Anterior cingulate cortex (tissue), 58 donors: ENCODE measurements around the gene VPS33A.
"Not testable (repeated sequence)": the region's sequence is repeated elsewhere in the genome, so short reads cannot be mapped to it uniquely, and the experiment has no call there.

Experiments
- DNase-seq, 58 donors: peaks; one replicate each; lab custom pipeline; 2025; lab: John Stamatoyannopoulos, UW

Gene VPS33A

GRCh38 chr12:122266230-122266901 is at the start of gene VPS33A:
Gene VPS33A, minus strand, starts transcription at chr12:122266494. Its CDS starts 86 bp downstream, at chr12:122266408.
- peak; percentile 69 to 100 (median 93) for DNase-seq

- DNase-seq: no peak
Observed at GRCh38 chr12:122312926-122313325, 46.6 kb upstream of the VPS33A start.

GRCh38 chr12:122311696-122312095 is 45.4 kb upstream of the VPS33A start:
- no peak for DNase-seq

GRCh38 chr12:122310626-122311333 is 44.5 kb upstream of the VPS33A start:
- no peak for DNase-seq

GRCh38 chr12:122309564-122310121 is 43.3 kb upstream of the VPS33A start:
- DNase-seq: peak in 16 of 58 donors; percentile 6 to 64 (median 19)

- no peak for DNase-seq
Observed at GRCh38 chr12:122308811-122309210, 42.5 kb upstream of the VPS33A start.

GRCh38 chr12:122306407-122306806 is 40.1 kb upstream of the VPS33A start:
- DNase-seq: no peak

- no peak for DNase-seq
Observed at GRCh38 chr12:122304924-122305323, 38.6 kb upstream of the VPS33A start.

- DNase-seq: no peak
Observed at GRCh38 chr12:122303068-122303467, 36.8 kb upstream of the VPS33A start.

GRCh38 chr12:122298071-122298748 is 31.9 kb upstream of the VPS33A start:
- no peak for DNase-seq

GRCh38 chr12:122297494-122297893 is 31.2 kb upstream of the VPS33A start:
- peak in 5 of 58 donors; percentile 3 to 54 (median 14) for DNase-seq

- no peak for DNase-seq
Observed at GRCh38 chr12:122295877-122296276, 29.6 kb upstream of the VPS33A start.

GRCh38 chr12:122293081-122293480 is 26.8 kb upstream of the VPS33A start:
- DNase-seq: no peak

GRCh38 chr12:122291431-122291830 is 25.1 kb upstream of the VPS33A start:
- no peak for DNase-seq

- no peak for DNase-seq
Observed at GRCh38 chr12:122283680-122284079, 17.4 kb upstream of the VPS33A start.

- no peak for DNase-seq
Observed at GRCh38 chr12:122282061-122282460, 15.8 kb upstream of the VPS33A start.

GRCh38 chr12:122276242-122276641 is 9.9 kb upstream of the VPS33A start:
- DNase-seq: no peak

GRCh38 chr12:122275459-122275858 is 9.2 kb upstream of the VPS33A start:
- no peak for DNase-seq

GRCh38 chr12:122265886-122266229 is 436 bp downstream of the VPS33A start:
- DNase-seq: peak in 26 of 58 donors; percentile 23 to 73 (median 55)

- no peak for DNase-seq
Observed at GRCh38 chr12:122265476-122265875, 818 bp downstream of the VPS33A start.

GRCh38 chr12:122260735-122261134 is 5.6 kb downstream of the VPS33A start:
- not testable (repeated sequence) for DNase-seq
